T-helper 1 cell treated with Interleukin-12 subunit alpha and Interleukin-12 subunit beta and Interleukin-4 antibody, amounts not matched to agents 30 μg/mL and 1 μg/mL, for 36 hours (primary cell): ENCODE measurements around the gene DNAAF1.
"Not testable (repeated sequence)": the region's sequence is repeated elsewhere in the genome, so short reads cannot be mapped to it uniquely, and the experiment has no call there.

Source experiments
- H3K27ac Mint-ChIP-seq: one replicate; pipeline ENCODE4 v1.8.0; 2021; ENCODE audit warnings: mild to moderate bottlenecking, mixed read lengths
- H3K27me3 Mint-ChIP-seq: one replicate; pipeline ENCODE4 v1.8.0; 2021; ENCODE audit warnings: low read depth, mixed read lengths
- H3K36me3 Mint-ChIP-seq: one replicate; pipeline ENCODE4 v1.8.0; 2021; ENCODE audit warnings: low read depth, mixed read lengths
- H3K4me1 Mint-ChIP-seq: one replicate; pipeline ENCODE4 v1.8.0; 2021; ENCODE audit warnings: low read depth, mixed read lengths
- H3K4me3 Mint-ChIP-seq: one replicate; pipeline ENCODE4 v1.8.0; 2021; ENCODE audit warnings: mild to moderate bottlenecking, moderate library complexity, mixed read lengths
- H3K9me3 Mint-ChIP-seq: one replicate; pipeline ENCODE4 v1.8.0; 2021; ENCODE audit warnings: mixed read lengths

Gene DNAAF1

DNA sequence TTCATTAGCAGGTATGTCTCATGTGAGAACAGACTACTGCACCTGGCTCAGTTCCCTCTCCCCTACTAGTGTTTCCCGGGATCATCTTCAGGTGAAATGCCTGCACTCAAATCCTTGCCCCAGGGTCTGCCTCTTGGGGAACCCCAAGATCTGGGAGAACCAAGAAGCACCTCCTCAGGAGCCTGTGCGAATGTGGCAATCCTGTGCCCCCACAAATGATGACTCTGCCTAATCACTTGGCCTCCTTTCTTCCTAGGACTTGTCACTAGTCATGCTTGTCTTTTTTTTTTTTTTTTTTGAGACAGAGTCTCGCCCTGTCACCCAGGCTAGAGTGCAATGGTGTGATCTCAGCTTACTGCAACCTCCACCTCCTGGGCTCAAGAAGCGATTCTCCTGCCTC lies 67.5 kb downstream of the DNAAF1 start:
- H3K36me3 Mint-ChIP-seq, result no peaks in the 10 kb centered on the region
- no peaks in the 10 kb centered on the region for H3K9me3 Mint-ChIP-seq
- no peak overlapping the region for H3K27ac Mint-ChIP-seq
- H3K4me1 Mint-ChIP-seq, result no peaks in the 10 kb centered on the region
- no peak overlapping the region for H3K4me3 Mint-ChIP-seq
- no peaks in the 10 kb centered on the region for H3K27me3 Mint-ChIP-seq

DNA sequence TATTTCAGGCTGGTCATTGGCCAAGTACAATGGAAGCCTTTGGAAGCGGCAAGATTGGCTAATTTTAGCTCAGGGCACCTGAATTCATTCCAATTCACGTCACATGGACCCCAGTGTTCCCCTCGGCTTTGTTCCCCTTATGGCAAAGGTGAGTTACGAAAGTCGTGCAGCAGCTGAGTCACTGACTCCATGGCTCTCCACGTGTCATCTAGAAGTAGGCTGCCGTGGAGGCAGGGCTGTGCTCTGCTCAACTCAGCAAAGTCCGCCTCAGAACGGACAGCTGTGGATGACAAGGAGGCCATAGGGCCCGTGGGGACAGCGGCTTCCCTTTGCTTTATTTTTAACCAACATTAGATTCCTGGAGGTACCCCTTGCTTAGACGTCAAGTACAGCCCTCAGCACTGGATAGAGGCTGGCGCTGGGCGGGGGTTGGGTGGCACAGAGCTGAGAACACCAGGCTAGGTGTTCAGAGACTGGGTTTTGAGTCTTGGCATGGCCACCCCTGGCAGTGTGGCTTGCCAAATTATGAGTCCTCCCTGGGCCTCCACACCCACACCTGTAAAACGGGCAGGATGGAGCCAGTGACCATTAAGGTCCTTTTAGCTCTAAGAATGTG lies 69.5 kb downstream of the DNAAF1 start:
- H3K27me3 Mint-ChIP-seq, result no peaks in the 10 kb centered on the region
- H3K27ac Mint-ChIP-seq, result no peak overlapping the region
- no peaks in the 10 kb centered on the region for H3K4me1 Mint-ChIP-seq
- no peaks in the 10 kb centered on the region for H3K36me3 Mint-ChIP-seq
- no peak overlapping the region for H3K4me3 Mint-ChIP-seq
- no peaks in the 10 kb centered on the region for H3K9me3 Mint-ChIP-seq

DNA sequence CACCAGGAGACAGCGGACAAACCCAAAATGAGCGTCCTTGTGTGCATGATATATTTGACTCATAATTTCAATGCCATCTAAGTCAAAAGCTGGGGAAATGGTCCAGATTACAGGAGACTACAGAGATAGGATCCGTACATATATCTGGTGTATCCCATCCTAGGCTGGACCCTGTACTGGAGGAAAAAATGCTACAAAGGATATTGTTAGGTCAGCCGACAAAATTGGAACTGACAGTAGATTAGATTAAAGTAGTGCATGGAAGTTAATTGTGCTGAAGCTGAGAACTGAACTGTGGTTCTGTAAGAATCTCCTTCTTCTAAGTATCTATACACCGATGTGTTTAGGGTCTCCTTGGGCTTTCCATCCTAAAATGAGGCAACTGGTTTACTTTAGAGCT lies 70.4 kb downstream of the DNAAF1 start:
- Mint-ChIP-seq H3K27me3 (no peaks in the 10 kb centered on the region), H3K9me3 (no peaks in the 10 kb centered on the region), H3K4me1 (no peaks in the 10 kb centered on the region), H3K36me3 (no peaks in the 10 kb centered on the region), H3K27ac (no peak overlapping the region), H3K4me3 (no peak overlapping the region)

DNA sequence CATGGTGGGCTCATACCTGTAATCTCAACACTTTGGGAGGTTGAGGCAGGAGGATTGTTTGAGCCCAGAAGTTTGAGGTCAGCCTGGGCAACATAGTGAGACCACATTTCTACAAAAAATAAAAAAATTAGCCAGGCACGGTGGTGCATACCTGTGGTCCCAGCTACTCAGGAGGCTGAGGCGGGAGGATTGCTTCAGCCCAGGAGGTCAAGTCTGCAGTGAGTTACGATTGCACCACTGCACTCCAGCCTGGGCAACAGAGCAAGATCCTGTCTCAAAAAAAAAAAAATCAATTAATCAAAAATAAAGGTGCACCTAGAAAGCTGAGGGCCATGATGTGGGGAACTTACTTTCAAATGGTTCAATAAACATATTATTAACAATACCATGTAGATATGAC lies 71.0 kb downstream of the DNAAF1 start:
- not testable (repeated sequence) for H3K4me3 Mint-ChIP-seq, H3K27me3 Mint-ChIP-seq, H3K4me1 Mint-ChIP-seq, H3K36me3 Mint-ChIP-seq, H3K27ac Mint-ChIP-seq, H3K9me3 Mint-ChIP-seq

DNA sequence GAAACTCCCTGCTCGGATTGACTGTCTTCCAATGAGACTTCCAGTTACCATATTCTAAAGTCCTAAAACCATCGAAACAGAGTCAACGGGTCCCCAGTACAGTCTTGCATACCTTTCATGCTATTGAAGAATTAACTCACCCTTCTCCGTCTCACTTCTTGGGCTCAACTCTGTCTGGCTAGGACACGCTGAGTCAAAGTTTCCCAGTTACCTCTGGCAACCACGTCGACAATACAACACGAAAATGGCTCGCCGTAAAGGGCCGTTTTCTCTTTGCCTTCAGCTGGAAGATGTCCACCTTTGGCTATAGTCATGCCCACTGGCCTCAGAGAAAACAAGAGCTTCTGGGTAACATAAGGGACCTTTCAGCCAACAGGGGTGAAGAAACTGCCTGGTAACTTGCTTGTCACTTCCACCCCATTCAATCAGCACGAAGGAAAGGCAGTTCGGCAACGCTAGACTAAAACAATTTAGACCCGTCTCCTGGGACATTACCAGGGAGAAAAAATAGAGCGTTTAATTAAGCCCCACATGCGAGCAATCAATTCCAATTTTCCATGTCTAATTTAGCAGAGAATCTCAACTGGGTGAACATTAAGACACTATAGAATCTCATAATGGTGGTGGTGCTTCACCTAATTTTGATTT lies 73.2 kb downstream of the DNAAF1 start:
- Mint-ChIP-seq H3K4me1 (no peaks in the 10 kb centered on the region), H3K36me3 (no peaks in the 10 kb centered on the region), H3K4me3 (no peak overlapping the region), H3K27ac (no peak overlapping the region), H3K27me3 (no peaks in the 10 kb centered on the region), H3K9me3 (no peaks in the 10 kb centered on the region)

DNA sequence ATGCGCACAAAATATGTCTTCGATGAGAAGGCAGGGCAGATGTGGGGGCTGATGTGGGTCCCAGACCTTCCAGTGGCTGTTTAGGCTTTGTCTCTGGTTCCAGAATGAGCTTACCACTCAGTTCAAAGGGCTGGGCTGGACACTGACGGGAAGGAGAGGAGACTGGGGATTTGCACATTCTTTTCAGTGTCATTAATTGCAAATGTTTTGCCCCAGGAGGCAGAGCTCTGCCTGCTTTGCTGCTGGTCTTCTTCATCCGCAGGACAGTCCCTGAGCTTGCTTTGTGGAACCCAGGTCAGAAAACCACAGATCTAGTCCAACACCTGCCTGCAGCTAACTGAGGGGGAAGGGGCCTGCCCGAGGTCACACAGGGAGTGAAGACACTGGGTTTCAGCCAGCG lies 73.8 kb downstream of the DNAAF1 start:
- no peaks in the 10 kb centered on the region for H3K9me3 Mint-ChIP-seq
- H3K4me1 Mint-ChIP-seq, result no peaks in the 10 kb centered on the region
- H3K36me3 Mint-ChIP-seq, result no peaks in the 10 kb centered on the region
- no peak overlapping the region for H3K4me3 Mint-ChIP-seq
- H3K27me3 Mint-ChIP-seq, result no peaks in the 10 kb centered on the region
- H3K27ac Mint-ChIP-seq, result no peak overlapping the region

- H3K9me3 Mint-ChIP-seq, result no peaks in the 10 kb centered on the region
- H3K36me3 Mint-ChIP-seq, result no peaks in the 10 kb centered on the region
- no peaks in the 10 kb centered on the region for H3K27me3 Mint-ChIP-seq
- no peak overlapping the region for H3K4me3 Mint-ChIP-seq
- H3K4me1 Mint-ChIP-seq, result no peaks in the 10 kb centered on the region
- no peak overlapping the region for H3K27ac Mint-ChIP-seq
These were observed 75.7 kb downstream of the DNAAF1 start for GRCh38 chr16:84220851-84221250.

DNA sequence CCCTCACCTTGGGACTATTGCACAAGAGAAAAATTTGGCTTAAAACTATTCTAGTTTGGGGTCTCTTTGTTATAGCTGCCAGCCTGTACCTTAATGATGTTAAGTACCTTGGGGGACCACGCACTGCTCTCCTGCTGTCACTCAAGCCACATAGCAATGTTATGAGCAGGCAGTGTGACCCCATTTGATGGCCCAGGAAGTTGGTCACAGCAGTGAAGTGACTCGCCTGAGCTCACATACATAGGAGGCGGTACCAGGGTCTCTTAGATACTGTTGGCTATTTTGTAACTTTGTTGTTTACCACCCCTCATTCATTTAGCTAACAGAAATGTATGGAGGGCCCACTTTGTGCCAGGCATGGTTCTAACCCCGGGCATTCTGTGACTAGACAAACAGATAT lies 78.3 kb downstream of the DNAAF1 start:
- H3K4me3 Mint-ChIP-seq, result no peak overlapping the region

DNA sequence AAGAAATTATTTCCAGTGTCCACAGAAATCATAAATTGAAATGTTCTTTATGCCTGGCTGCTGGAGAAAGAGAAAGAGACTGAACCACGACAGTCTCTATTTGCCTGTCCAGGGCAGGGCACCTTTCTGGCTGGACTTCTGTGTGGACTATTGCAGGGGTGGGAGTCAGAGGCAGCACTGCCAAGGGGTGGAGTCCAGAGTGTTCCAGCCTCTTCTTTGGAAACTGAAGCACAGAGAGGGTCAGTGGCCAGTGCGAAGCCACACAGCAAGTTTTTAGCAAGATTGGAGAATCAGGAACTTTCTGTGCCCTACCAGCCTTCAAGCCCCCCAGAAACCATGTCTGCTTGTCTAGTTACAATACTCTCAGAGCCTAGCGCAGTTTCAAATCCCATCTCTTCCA lies 79.4 kb downstream of the DNAAF1 start:
- no peaks in the 10 kb centered on the region for H3K9me3 Mint-ChIP-seq
- H3K4me1 Mint-ChIP-seq, result no peaks in the 10 kb centered on the region
- no peaks in the 10 kb centered on the region for H3K36me3 Mint-ChIP-seq
- no peak overlapping the region for H3K4me3 Mint-ChIP-seq
- no peak overlapping the region for H3K27ac Mint-ChIP-seq
- peaks cover 3% of the 10 kb centered on the region for H3K27me3 Mint-ChIP-seq

More for the DNA sequence above, 78.3 kb downstream of the DNAAF1 start:
- no peaks in the 10 kb centered on the region for H3K9me3 Mint-ChIP-seq
- no peaks in the 10 kb centered on the region for H3K36me3 Mint-ChIP-seq
- peaks cover 3% of the 10 kb centered on the region for H3K27me3 Mint-ChIP-seq
- H3K4me1 Mint-ChIP-seq, result no peaks in the 10 kb centered on the region
- no peak overlapping the region for H3K27ac Mint-ChIP-seq

GRCh38 chr16:84225126-84225525 lies 80.0 kb downstream of the DNAAF1 start:
- Mint-ChIP-seq H3K36me3 (no peaks in the 10 kb centered on the region), H3K27ac (no peak overlapping the region), H3K4me3 (no peak overlapping the region), H3K9me3 (no peaks in the 10 kb centered on the region), H3K27me3 (peaks cover 3% of the 10 kb centered on the region), H3K4me1 (no peaks in the 10 kb centered on the region)

DNA sequence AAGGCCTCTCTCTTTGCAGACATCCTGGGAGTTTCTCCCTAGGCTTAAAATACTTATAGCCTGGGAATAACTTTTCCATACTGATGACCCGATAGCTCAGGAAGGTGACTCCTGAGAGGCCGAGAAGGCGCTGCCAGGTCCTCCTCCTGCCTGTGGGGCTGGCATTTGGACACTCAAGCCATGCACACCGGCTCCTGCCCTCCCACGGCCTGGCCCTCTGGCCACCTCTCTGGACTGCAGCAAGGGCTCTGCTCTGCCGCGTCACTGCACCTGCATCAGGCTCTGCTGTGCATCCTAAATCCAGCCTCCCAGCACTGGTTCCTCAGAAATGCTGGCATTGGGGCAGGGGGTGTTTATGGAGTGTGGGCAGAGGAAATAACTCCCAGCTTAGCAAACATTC lies 80.5 kb downstream of the DNAAF1 start:
- Mint-ChIP-seq H3K36me3 (no peaks in the 10 kb centered on the region), H3K9me3 (no peaks in the 10 kb centered on the region), H3K27me3 (peaks cover 3% of the 10 kb centered on the region), H3K27ac (no peak overlapping the region), H3K4me3 (no peak overlapping the region), H3K4me1 (no peaks in the 10 kb centered on the region)

DNA sequence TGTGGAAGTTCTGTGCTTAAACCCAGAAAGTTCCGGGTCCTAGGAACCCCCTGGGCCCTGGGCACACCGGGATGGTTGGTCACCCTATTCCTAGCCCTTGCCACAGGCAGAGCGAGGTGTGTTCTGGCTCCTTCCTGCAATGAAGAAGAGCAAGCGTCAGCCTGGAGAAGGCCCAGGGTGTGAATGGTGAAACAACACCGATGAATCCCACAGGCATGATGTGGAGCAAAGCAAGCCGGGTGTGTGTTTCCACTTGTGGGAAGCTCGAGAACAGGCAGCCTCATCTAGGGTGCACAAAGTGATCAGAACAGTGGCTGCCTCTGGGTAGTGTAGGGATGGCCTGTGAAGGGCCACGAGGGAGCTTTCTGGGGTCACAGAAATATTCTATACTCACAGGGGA lies 80.9 kb downstream of the DNAAF1 start:
- Mint-ChIP-seq H3K4me3 (no peak overlapping the region), H3K9me3 (no peaks in the 10 kb centered on the region), H3K27me3 (peaks cover 4% of the 10 kb centered on the region), H3K4me1 (no peaks in the 10 kb centered on the region), H3K27ac (no peak overlapping the region), H3K36me3 (no peaks in the 10 kb centered on the region)
